DMS 273 (cell line): ENCODE measurements around the gene MRPS7.

Experiments
- DNase-seq: peaks from one replicate; lab custom pipeline; 2025; ENCODE audit not compliant: unreplicated experiment; lab: John Stamatoyannopoulos, UW

The MRPS7 gene

DNA sequence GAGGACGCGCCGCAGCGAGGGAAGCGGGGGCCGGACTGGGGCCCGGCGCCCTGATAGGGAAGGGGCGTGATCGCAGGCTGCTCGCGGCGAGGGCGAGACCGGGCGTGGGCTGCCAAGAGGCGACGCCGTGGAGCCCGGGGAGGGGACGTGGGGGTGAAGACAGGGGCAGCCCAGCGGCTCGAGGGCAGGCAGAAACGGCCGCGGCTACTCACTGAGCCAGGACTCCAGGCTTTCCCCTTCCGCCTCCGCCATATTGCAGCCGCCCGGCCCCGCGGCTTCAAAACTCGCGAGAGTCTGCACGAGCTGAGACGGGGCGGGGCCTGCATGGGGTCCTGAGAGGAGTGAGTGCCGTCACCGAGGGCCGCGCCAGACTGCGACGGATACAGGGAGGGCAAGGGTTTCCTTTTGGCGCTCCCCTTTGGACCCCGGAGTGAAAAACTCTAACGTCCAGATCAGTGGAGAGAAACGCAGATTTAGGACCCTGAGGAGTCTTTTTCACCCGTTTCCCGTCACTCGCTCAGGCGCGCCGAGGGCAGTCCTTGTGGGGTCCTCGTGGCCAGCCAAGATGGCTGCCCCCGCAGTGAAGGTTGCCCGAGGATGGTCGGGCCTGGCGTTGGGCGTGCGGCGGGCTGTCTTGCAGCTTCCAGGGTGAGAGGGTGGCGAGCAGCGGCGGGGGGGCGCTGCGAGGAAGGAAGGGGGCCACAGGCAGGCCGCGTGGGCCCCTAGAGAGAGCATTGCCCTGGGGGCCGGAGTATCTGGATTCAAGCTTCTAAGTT, at the start of gene MRPS7, which contains the start of gene GGA3:
Gene MRPS7, plus strand, starts transcription at position 544 of the 776 bp plus-strand sequence. Its CDS starts 22 bp downstream, at position 566.
Gene GGA3, minus strand, starts transcription at position 271 of the 776 bp plus-strand sequence. Its CDS starts 19 bp downstream, at position 252.
- peak; percentile 98 for DNase-seq

DNA sequence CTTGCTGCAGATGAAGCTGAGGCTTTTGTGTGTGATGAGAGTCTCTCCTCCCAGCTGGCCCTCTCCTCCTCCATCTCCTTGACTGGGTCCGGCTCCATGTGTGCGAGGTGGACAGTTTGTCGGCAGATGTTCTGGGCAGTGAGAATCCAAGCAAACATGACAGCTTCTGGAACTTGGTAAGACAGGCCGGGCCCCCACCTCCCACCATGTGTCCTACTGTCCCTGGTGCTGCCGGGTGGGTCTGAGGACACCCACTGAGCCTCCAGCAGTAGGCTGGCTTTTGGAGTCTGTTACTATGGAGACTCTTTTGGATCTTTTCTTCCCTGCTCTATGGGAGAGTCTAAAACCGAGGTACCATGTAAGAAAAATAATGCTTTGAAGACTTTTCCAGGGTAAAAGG, 43.5 kb upstream of the MRPS7 start:
- no peak for DNase-seq

DNA sequence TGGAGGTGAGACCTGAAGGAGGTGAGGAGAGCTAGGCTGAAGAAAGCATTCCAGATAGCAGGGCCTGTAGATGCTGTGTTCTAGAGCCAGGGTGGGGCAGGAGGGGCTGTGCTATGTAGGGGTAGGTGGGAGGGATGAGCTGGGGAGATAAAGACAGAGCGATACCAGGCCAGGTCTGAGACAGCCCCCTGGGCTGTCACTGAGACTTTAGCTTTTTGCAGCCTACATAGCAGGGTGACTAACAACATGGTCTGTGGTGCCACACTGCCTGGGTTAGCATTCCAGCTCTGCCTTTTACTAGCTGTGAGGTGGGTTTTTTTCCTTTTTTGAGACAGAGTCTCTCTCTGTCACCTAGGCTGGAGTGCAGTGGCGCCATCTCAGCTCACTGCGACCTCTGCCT, 41.9 kb upstream of the MRPS7 start:
- DNase-seq: no peak

- no peak for DNase-seq
Measured at GRCh38 chr17:75225016-75225415, 36.7 kb upstream of the MRPS7 start.

GRCh38 chr17:75227729-75228128, 34.0 kb upstream of the MRPS7 start:
- no peak for DNase-seq

GRCh38 chr17:75228305-75228704, 33.4 kb upstream of the MRPS7 start:
- no peak for DNase-seq

- DNase-seq: no peak
Measured at GRCh38 chr17:75228847-75229246, 32.8 kb upstream of the MRPS7 start.

GRCh38 chr17:75231071-75231470, 30.6 kb upstream of the MRPS7 start:
- no peak for DNase-seq

DNA sequence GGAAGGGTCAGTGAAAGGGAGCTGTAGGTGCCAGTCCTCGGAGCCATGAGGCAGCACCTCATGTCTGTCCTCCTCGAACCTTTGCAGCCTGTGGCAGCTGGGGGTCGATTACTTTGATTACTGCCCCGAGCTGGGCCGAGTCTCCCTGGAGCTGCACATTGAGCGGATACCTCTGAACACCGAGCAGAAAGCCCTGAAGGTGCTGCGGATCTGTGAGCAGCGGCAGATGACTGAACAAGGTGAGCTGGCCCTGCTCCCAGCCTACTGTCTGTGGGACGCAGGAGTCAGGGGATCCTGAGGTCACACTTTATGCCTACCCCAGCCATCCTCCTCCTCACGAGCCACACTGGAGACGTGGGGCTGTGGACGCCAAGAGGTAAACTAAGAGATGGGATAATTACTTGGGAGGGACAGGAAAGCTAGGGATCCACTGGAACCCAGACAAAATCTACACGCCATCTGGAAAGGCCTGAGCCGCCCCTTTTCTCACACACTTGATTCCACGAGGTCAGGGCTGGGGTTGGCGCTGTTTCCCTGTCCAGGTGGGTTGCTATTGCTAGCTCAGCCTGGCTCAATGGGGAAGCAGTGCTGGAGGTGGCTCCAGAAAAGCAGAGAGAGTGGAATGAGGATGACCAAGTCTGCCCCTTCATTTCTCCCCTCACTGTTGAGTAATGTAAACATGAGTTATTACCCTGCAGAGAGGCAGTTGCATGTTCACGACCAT, 29.8 kb upstream of the MRPS7 start:
- no peak for DNase-seq

GRCh38 chr17:75232786-75233185, 28.9 kb upstream of the MRPS7 start:
- no peak for DNase-seq

DNA sequence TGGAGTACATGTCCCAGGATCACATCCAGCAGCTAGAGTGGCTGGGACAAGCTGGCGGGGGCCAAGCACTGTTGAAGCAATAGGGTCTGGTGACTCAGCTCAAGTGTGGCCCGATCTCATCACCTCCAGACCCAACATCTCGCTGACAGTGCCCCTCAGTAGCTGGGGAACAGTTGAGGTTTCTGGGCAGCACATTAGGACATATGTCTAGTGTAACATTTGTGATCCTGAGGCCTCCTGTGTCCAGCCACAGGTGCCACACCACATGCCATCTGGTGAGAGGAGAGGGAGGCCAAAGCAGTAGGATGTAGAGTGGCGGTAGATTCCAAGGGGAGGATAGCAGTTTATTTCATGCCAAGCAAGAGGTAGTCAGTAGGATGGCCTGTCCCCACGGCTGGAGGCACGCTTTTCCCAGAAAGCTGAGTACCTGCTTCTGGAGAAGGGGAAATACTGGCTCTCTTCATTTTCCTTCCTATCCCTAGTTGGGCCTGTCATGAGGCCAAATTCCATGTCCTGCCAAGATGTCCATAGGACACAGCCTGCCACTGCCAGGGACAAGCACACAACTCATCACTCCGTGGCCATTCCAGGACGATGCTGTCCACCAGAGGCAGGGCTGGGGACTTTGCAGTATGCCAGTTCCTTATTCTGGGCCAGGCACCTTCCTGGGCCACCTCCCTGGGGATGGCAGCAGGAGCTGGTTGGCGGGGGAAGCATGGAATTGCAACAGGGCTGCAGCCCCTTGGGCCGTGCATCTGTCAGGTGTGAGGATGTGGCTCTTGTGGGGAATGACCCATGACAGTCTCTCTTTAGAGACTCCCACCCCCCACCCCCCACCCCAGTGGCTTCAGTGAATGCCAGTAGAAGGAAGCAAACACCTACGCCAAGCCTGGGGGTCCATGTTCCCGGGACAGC, 24.3 kb upstream of the MRPS7 start:
- DNase-seq: peak; percentile 28

GRCh38 chr17:75238020-75238580, 23.6 kb upstream of the MRPS7 start:
- DNase-seq: peak; percentile 34

GRCh38 chr17:75238684-75239191, 22.9 kb upstream of the MRPS7 start:
- peak; percentile 83 for DNase-seq

GRCh38 chr17:75239214-75239613, 22.5 kb upstream of the MRPS7 start:
- no peak for DNase-seq

DNA sequence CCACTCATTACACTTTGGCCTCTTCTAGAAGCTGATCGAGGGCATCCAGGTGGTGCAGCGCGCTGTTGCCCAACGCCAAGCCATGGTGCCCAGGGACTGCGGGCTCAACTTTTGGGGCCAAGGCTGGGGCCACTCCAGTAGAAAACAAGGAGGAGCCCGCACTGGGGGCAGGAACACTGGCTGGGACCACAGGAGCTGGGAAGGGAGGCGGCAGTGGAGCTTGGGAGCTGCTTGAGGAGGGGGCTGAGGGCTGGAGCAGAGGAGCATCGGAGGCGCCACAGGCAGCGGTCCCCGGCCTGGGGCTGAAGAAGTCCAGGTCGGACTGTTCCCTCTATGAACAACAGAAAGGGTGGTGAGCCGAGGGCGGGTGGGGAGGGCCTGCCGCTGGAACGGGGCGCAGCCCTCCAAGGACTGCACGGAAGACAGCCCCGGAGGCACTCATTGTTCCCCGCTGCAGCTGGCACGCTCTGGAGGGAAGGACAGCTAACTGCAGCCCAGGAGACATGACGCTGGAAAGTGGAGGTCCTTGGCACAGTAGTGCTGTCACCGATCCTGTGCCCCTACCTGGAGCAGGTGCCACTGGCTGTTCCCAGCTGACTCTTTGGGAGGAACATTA, 21.8 kb upstream of the MRPS7 start:
- no peak for DNase-seq

DNA sequence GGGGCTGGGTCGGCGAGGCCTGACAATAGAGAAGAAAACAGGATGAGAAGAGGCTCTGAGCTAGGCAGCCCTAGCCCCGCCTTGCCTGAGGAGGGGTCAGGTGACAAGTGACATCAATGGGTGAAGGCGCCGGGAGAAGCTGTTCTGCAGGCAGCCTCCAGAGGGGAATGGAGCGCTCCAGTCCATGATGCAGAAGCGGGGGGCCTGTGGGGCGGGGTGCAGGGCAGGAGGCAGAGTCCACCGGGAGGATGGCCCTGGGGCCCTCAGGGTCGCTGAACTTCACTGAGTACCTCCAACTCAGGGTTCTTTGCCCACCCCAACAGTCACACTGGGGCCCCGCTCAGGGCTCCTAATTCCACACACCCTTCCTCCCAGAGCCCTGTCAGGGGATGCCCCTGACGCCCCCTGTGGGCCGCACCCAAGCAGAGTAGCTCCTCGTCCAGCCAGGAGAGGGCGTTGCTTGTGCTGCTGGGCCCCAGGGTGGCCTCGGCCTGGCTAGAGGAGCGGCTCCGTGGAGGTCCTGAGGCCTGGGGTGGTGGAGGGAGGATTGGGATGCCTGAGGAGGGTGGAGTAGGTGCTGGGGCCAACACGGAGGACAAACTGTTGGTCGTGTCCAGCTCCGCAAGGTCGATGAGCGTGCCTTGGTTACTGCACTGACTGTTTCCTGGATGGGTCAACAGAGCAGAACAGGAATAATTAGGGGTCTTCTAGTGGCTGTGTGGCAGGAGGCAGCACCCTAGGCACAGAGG, 21.1 kb upstream of the MRPS7 start:
- peak; percentile 74 for DNase-seq

DNA sequence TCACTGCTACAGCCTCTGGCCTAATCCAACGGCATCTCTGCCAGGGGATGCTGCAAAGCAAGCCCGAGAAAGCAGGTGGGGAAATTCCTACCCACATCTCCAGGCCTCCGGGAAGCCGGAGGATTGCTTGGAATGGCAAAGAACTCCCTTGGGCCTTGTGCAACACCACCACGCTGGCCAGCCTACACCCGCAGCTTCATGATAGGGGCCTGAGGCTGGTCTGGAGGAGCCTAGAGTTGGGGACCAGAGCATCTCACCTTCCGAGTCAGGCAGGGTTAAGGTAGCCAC, 20.6 kb upstream of the MRPS7 start:
- no peak for DNase-seq

DNA sequence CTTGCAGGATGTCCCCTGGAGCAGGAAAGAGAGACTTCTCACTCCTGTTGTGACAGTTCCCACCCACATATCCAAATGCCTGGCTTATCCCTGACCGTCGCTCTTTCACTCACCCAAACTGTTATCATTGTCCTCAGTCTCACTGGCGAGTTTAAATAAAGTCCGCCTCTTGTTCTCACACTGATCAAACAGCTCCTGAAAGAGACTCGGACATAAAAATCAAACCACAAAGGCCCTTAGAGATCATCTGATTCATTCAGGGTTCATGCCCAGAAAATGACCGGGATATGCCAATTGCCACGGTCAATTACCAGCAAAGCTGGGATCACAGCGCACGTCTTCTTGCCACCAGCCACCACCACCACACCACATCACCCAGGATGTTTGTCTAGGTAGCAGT, 20.2 kb upstream of the MRPS7 start:
- DNase-seq: no peak

DNA sequence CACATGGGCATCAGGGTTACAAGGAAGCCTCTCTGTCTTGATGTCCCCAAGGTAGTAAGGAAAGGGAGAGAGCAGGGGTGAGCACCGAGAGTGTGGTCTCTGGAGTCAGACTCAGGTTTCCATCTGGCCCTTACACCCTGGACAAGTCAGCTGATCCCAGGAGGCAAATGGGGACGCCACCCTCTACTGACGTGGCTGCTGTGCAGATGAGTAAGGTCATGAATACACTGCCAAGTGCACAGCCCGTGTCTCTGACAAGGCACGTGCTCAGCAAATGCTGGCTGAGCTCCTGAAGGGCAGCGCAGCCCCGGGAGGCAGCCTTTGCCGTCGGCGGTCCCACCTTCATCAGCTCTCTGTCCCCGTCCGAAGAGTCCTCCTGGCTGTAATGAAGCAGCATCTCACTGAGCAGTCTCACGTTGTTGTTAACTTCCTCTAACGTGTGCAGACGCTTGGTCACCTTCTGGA, 19.7 kb upstream of the MRPS7 start:
- no peak for DNase-seq
